Measurements from ENCODE around the gene COL6A3.
A peak's percentile ranks its signal among the peaks of the same experiment; 100 is the strongest.
"Not testable (repeated sequence)": the region's sequence is repeated elsewhere in the genome, so short reads cannot be mapped to it uniquely, and the experiment has no call there.

COL6A3 gene

GRCh38 chr2:237314681-237315080 is 99.3 kb downstream of the COL6A3 start:
- no peak for DNase-seq

GRCh38 chr2:237314198-237314597 is 99.8 kb downstream of the COL6A3 start:
- DNase-seq: no peak

- DNase-seq: no peak
Observed at GRCh38 chr2:237312021-237312755, 101.8 kb downstream of the COL6A3 start.

- DNase-seq: no peak
Observed at GRCh38 chr2:237310515-237311114, 103.3 kb downstream of the COL6A3 start.

GRCh38 chr2:237309416-237309815 is 104.5 kb downstream of the COL6A3 start:
- DNase-seq: no peak

- no peak for DNase-seq
Observed at GRCh38 chr2:237309011-237309410, 105.0 kb downstream of the COL6A3 start.

- DNase-seq: no peak
Observed at GRCh38 chr2:237307474-237307873, 106.5 kb downstream of the COL6A3 start.

GRCh38 chr2:237306787-237307170 is 107.2 kb downstream of the COL6A3 start:
- no peak for DNase-seq

GRCh38 chr2:237306083-237306786 is 107.7 kb downstream of the COL6A3 start:
- no peak for DNase-seq

- DNase-seq: no peak
Observed at GRCh38 chr2:237305579-237305978, 108.4 kb downstream of the COL6A3 start.

GRCh38 chr2:237304763-237305514 is 109.0 kb downstream of the COL6A3 start:
- DNase-seq: no peak

- not testable (repeated sequence) for DNase-seq
Observed at GRCh38 chr2:237303244-237303643, 110.7 kb downstream of the COL6A3 start.

- no peak for DNase-seq
Observed at GRCh38 chr2:237301595-237301994, 112.4 kb downstream of the COL6A3 start.

- no peak for DNase-seq
Observed at GRCh38 chr2:237300739-237301138, 113.2 kb downstream of the COL6A3 start.

GRCh38 chr2:237299906-237300305 is 114.1 kb downstream of the COL6A3 start:
- peak; percentile 89 for DNase-seq

GRCh38 chr2:237298151-237299118 is 115.5 kb downstream of the COL6A3 start:
- DNase-seq: no peak

GRCh38 chr2:237297421-237298150 is 116.4 kb downstream of the COL6A3 start:
- DNase-seq: no peak

- DNase-seq: no peak
Observed at GRCh38 chr2:237296756-237297155, 117.2 kb downstream of the COL6A3 start.

GRCh38 chr2:237295889-237296480 is 118.0 kb downstream of the COL6A3 start:
- no peak for DNase-seq

GRCh38 chr2:237294460-237294859 is 119.5 kb downstream of the COL6A3 start:
- no peak for DNase-seq

- no peak for DNase-seq
Observed at GRCh38 chr2:237293978-237294377, 120.0 kb downstream of the COL6A3 start.
